Fibroblast of skin of scalp (primary cell): ENCODE results near the gene MEX3A.
"Not testable (repeated sequence)": the region's sequence is repeated elsewhere in the genome, so short reads cannot be mapped to it uniquely, and the experiment has no call there.

Experiments used
- DNase-seq: peaks from one replicate; pipeline ENCODE4 v3.0.0-alpha.2; 2013

MEX3A gene

DNA sequence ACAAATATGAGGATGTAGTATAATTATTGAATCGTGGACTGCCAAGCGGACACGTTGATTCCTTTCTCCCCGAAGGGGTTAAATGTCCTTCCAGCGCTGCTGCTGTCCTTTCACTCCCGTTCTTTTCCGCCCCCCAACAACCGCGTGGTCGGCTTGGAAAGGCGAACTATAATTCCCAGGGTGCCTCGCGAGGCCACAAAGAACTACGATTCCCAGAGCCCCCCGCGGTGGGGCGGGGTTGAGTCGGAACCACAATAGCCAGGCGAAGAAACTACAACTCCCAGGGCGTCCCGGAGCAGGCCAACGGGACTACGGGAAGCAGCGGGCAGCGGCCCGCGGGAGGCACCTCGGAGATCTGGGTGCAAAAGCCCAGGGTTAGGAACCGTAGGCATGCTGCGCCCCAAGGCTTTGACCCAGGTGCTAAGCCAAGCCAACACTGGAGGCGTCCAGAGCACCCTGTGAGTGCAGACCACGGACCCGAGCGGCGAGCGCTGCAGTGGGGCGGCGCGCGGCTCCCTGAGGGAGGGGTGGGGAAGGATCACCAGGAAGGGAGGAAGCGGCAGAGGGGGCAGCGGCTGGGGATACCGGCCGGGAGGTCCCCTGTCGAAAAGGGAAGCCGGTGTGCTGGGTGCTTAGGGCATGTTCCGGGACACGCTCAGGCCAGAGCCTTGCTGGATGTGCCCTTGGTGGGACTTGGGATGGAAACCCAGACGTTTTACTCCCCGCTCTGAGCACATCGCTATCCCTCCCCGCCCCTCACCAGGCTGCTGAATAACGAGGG is 27.6 kb downstream of the MEX3A start, which contains the start of gene LAMTOR2:
LAMTOR2 (plus strand) TSS at position 283 of the 781 bp plus-strand sequence; CDS start at position 391, 108 bp downstream.
- DNase-seq: peak; percentile 98

DNA sequence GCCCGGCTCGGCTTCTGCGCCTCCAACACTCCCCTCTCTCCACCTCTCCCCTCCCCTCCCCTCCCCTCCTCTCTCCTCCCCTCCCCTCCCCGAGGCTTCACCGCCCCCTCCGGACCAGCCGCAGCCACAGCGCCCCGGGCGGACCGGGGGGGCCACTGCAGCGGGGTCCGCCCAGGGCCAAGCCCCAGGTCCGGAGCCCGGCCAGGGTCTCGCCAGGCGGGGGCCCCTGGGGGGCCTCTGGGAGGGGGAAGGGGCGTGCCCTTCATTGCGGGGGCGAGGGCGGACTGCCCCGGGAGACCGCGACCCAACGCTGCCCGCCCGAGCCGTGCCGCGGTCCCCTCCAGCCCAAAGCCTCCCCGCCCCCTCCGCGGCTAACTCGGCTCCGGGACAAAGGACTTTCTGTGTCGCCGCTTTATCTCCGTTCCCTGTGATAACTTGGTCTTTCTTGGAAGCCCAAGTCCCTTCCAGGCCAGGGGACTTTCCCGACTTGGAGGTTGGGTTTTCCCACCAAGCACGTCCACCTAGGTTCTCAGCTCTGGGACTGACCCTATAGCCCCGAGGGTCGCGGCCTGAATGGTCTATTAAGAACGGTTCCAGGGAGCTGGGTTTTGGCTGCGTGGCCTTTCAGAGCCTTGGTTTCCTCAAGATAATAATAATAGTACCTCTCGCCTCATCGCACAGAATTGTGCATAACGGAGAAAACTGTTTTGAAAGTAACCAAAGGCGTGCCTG is 28.3 kb downstream of the MEX3A start, which contains the start of gene UBQLN4:
UBQLN4 (minus strand) TSS at position 31 of the 732 bp plus-strand sequence. CDS start 97 bp downstream, outside the sequence.
- DNase-seq: peak; percentile 92

DNA sequence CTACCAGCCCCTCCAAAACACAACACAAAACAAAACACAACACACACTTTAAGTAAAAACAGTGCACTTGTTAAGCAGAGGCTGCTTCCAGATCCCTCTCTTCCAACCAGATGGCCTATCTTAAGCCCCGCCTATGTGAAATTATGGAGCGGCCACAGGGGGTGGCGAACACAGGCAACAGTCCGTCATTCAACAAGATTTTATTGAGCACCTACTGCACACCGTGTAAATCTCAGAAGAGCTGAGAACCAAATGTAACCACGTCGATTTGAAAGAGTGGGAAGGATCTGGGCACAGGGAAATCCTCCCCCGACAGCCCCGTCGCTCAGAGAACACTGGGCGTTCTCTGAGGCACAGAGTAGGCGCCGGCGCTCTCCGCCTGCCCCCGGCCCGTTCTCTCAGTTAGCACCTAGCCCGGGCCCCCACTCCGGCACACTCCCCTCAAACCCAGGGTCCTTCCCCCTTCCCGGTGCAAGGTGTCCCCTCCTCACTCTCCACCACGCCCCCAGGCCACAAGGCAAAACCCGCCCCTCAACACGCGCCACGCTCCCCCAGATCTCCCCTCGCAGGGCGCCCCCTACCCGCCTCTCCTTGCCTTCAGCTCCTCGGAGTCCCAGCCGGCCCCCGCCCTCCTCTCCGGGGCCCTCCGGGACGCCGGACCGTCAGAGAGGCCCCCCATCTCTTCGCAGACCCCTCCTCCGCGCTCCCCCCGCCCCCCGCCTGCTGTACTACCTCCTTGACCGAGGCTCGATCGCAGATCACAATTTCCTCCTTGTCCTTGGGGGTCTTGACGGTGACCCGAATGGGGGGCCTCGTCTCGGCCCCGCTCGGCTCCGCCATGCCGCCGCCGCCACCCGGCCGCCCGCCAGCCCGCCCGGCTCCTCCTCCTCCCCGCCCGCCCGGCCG is 29.1 kb downstream of the MEX3A start:
- peak; percentile 65 for DNase-seq

DNA sequence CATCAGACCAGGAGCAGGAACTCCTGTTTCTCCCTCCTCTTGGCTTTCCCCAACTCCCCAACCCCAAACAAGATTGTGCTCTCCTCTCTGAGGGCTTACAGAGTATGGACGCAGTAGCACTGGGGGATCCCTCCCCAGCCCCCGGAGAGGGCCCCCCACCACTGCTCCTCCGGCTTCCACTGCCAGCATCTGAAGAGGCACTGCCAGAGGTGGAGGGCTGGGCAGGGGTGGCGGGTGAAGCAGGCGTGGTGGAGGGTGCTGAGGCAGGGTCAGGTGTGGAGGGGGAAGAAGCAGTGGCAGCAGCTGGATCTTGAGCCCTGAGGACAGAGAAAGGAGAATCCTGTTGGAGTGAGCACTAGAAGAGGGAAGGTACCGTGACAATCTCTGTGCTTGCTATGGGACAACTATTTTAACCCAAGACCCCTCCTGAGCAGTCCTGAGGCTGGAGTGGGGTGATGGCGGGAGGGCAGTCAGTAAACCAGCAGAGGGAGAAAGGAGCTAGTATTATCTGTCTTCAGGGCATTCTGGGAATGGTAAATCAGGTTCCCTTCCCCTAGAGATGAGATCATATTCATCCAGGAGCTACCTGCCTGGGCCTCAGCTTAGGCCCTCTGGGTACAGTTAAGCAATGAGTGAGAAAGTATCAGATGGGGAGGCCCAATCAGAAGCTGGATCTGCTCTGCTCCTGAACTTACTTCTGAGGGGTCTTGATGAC is 31.1 kb downstream of the MEX3A start:
- DNase-seq: no peak

DNA sequence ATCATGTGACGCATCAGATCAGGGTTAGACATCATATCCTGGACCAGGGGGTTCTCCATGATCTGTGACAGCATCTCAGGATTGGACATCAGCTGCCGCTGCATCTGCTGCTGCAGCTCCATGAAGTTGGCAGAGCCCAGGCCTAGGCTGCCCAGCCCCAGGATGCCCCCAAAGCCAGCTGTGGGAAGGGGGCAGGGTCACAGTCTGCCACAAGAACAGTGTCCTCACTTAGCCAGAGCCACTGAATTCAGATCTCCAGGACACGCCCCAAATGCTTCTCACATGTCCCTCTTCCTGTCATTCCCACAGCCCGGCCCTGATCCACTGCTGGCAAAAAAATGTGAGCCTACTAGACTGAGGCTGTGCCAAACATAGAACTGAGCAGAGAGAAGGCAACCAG is 31.9 kb downstream of the MEX3A start:
- DNase-seq: no peak

DNA sequence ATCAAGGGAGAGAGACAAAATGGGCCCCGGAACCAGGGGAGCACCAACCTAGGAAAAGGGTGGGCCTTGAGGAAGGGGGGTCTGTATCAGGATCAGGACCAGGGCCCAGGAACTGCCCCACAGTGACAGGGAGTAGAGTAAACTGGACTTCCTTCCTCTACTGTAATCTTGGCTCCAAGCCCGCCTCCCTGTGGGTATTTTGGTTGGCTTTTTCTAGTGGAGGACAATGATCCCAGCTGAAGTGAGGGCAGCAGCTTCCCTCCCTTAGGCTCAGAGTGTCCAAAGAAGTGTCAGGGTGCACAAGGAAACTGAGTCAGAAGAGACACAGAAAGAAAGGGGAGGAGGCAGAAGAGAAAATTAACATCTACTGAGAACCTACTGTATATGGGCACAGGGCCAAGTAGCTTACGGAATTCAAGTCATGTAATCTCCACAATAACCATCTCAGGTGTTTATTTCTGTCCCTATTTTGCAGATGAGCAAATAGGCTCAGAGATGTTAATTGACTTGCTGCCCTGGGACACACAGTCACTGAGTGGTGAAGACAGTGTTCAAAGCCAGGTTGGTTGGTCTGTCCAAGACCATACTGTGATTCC is 33.5 kb downstream of the MEX3A start:
- no peak for DNase-seq

DNA sequence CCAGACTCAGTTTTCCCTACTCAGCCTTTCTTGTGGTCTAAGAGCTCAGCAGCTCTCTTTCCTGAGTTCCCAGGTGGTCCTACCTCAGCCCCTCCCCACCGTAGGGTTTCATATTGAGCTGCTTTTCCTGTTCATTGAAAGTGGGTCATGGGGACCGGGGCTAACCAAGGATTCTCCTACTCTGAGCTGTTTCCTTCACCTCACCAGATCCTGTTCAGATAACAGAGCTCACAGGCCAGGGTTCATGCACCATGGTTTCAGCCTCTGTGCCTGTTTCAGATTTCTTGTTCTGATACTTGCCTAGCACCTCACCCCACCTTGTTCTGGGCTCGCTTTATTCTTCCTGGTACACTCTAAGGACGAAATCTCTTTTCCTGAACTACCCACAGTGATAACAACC is 37.2 kb downstream of the MEX3A start:
- no peak for DNase-seq

DNA sequence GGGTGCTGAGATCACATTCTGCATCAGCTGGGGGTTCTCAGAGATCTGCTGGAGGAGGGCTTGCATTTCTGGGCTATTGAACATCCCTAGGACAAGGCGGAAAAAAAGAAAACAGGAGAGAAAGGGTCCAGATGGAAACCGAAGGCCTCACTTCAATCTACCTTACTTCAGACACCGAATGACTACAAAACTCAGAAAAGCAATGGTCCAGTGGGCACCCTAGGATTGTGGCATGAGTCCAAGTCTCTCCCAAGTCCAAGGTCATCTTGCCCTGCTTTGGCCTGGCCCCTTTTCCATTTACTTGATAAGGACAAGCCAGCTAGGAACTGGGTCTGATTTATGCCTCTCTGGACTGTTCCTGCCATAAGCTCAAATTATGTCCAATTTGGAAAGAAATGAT is 39.4 kb downstream of the MEX3A start:
- DNase-seq: no peak

DNA sequence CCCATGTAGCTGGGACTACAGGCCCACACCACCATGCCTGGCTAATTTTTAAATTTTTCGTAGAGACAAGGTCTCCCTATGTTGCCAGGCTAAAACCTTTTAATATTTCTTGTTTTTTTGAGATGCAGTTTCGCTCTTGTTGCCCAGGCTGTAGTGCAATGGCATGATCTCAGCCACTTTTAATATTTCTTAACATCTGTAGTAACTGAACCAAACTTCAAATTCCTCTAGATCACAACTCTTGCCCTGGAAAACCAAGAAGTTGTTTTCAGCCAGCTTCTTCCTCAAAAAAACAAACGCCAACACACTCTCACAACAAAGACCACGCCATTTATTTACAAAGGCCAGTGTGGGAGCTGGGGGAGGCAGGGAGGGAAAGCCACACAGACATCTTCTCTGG is 47.3 kb downstream of the MEX3A start:
- not testable (repeated sequence) for DNase-seq

DNA sequence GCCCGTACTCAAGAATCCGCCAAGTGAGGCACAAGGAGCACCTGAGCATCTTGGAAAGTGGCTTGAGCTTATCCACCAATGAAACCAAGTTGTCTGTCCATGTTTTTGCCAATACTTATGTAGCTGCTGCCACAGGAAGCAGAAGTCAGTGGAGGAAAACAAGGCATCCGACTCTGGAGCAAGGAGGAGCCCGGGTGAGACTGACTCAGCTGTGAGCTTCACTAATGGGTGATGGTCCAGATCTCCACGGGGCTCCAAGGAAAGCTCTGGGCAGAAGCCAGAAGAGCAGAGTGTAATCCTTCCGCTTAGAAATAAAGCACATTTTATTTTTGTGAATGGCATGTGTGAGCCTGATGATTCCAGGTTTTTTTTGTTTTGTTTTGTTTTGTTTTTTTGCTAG is 49.3 kb downstream of the MEX3A start:
- DNase-seq: peak; percentile 65

DNA sequence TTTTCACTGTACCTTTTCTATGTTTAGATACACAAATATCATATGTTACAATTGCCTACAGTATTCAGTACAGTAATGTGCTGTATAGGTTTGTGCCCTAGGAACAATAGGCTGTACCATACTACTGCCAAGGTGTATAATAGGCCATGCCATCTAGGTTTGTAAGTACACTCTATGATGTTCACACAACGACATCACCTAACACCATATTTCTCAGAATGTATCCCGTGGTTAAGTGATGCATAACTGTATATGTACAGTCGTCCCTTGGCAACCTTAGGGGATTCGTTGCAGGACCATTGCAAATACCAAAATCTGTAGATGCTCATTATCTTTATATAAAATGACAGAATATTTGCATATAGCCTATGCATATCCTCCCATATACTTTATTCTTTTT is 55.7 kb downstream of the MEX3A start:
- DNase-seq: no peak

DNA sequence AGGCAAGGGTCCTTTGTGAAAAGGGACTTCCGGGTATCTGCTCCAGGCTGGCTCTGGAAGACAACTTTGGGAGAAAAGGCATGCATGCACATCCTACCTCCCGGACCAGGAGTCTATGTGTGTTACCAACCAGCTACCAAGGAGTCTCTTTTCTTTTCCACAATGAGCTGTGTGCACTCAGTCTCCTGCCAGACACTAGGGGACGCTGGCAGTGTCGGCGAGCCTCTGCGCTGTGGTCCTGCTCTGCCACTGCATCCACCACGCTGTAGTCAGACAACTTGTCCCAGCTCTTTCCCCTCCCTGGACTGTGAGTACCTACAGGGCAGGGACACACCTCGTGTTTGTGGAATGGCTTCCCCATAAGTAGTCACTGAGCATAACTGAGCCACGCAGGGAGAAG is 56.4 kb downstream of the MEX3A start:
- peak; percentile 49 for DNase-seq

DNA sequence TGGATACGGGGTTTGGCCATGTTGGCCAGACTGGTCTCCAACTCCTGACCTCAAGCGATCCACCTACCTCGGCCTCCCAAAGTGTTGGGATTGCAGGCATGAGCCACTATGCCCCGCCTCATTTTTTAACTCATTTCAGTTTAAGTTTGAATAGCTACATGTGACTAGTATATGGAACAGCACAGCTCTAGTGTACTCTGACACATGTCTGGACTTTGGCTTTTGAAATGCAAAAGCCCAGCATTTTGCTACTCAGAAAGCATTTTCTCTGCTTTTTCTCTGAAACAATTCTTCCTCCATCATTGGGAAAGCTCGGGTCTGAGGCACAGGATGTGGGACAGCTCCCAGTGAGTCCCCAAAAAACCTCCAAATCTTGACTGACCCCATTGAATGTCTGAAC is 57.5 kb downstream of the MEX3A start:
- no peak for DNase-seq
